H1 (cell line): Measurements from ENCODE around the gene REPS1.

Experiments used
- EP300 ChIP-seq, 2 experiments: IDR thresholded peaks; 1 replicate in 1 of 2; 2 replicates in 1 of 2; pipeline ENCODE4 v1.6.1; 2011 to 2012; ENCODE audit warnings: low read depth in 2 of 2, low read length in 2 of 2, mild to moderate bottlenecking in 2 of 2, borderline replicate concordance in 1 of 2, inconsistent platforms in 1 of 2, moderate library complexity in 1 of 2
- SIN3A ChIP-seq, 2 experiments: IDR thresholded peaks in 1 of 2; conservative IDR thresholded peaks in 1 of 2; 2 replicates each; pipeline ENCODE4 v1.6.1; 2011 to 2012; ENCODE audit warnings: low read length in 2 of 2, improper control_type of control experiment in 1 of 2, low read depth in 1 of 2, mild to moderate bottlenecking in 1 of 2

- TF ChIP-seq SIN3A (conservative IDR thresholded peaks at IDR 0.05 in 1 of 2, IDR thresholded peaks at IDR 0.05 in 1 of 2; ENCODE audit: low read depth in 1 of 2, low read length in 2 of 2) (no peak), EP300 (IDR thresholded peaks at IDR 0.05; ENCODE audit: borderline replicate concordance in 1 of 2, low read depth in 2 of 2, low read length in 2 of 2) (no peak)
Observed at GRCh38 chr6:138914701-138915100, 73.4 kb downstream of the REPS1 start.
